HepG2 (cell line): ENCODE results near the gene EMILIN1. TPM values are rescaled to one million over a fixed set of nuclear protein-coding genes. Genes with fewer than 3 reads are reported as not detected.

Source experiments
- CEBPG ChIP-seq: IDR thresholded peaks from 2 replicates; pipeline ENCODE4 v1.6.1; 2016
- EEA1 ChIP-seq: sonication (generic); formaldehyde crosslinking; IDR thresholded peaks from 2 replicates; pipeline ENCODE4 v1.5.1; 2020; ENCODE audit warnings: mild to moderate bottlenecking, missing genetic modification reagents, borderline replicate concordance
- FOXP1 ChIP-seq, 2 experiments: fragments of 450-650 bp in 1 of 2; IDR thresholded peaks; 2 replicates each; pipeline ENCODE4 v1.6.1; 2017 to 2018; ENCODE audit warnings: antibody characterized with exemption in 1 of 2
- KDM3A ChIP-seq: IDR thresholded peaks from 2 replicates; pipeline ENCODE4 v1.6.1; 2018; ENCODE audit warnings: low read depth, missing compliant biosample characterization
- MLLT10 ChIP-seq: sonication (generic); formaldehyde crosslinking; IDR thresholded peaks from 2 replicates; pipeline ENCODE4 v1.4.0; 2020; ENCODE audit warnings: missing genetic modification reagents
- NCOR1 ChIP-seq: fragments of 200-600 bp; sonication (generic); IDR thresholded peaks from 2 replicates; pipeline ENCODE4 v1.7.0; 2017; ENCODE audit warnings: antibody characterized with exemption, low read length, borderline replicate concordance
- PHF20 ChIP-seq: sonication (generic); formaldehyde crosslinking; IDR thresholded peaks from 2 replicates; pipeline ENCODE4 v1.5.0; 2020; ENCODE audit warnings: mild to moderate bottlenecking, missing genetic modification reagents
- SP5 ChIP-seq: IDR thresholded peaks from 2 replicates; pipeline ENCODE4 v1.6.1; 2016; ENCODE audit warnings: low read depth, borderline replicate concordance
- ZBTB1 ChIP-seq: sonication (generic); formaldehyde crosslinking; IDR thresholded peaks from 2 replicates; pipeline ENCODE4 v1.4.0; 2020; ENCODE audit warnings: missing genetic modification reagents, borderline replicate concordance
- ZBTB21 ChIP-seq: sonication (generic); formaldehyde crosslinking; IDR thresholded peaks from 2 replicates; pipeline ENCODE4 v1.4.0; 2020; ENCODE audit warnings: missing genetic modification reagents
- ZEB1 ChIP-seq: IDR thresholded peaks from 2 replicates; pipeline ENCODE4 v1.6.1; 2012; ENCODE audit warnings: mild to moderate bottlenecking, low read depth, inconsistent platforms; ENCODE audit not compliant: insufficient replicate concordance
- ZNF256 ChIP-seq: sonication (generic); formaldehyde crosslinking; conservative IDR thresholded peaks from 2 replicates; pipeline ENCODE4 v1.4.0; 2020; ENCODE audit warnings: missing genetic modification reagents
- ZNF337 ChIP-seq: sonication (generic); formaldehyde crosslinking; IDR thresholded peaks from 2 replicates; pipeline ENCODE4 v1.5.1; 2020; ENCODE audit warnings: missing genetic modification reagents, low read depth, mild to moderate bottlenecking, borderline replicate concordance
- ZNF34 ChIP-seq: sonication (generic); formaldehyde crosslinking; IDR thresholded peaks from 2 replicates; pipeline ENCODE4 v1.4.0; 2020; ENCODE audit warnings: mild to moderate bottlenecking, missing genetic modification reagents, borderline replicate concordance
- ZNF431 ChIP-seq: sonication (generic); formaldehyde crosslinking; IDR thresholded peaks from 2 replicates; pipeline ENCODE4 v1.9.0; 2022; ENCODE audit warnings: missing genetic modification reagents, low read depth, mild to moderate bottlenecking, borderline replicate concordance
- ZNF501 ChIP-seq: sonication (generic); formaldehyde crosslinking; IDR thresholded peaks from 2 replicates; pipeline ENCODE4 v1.5.1; 2020; ENCODE audit warnings: mild to moderate bottlenecking, moderate library complexity, missing genetic modification reagents
- ZNF562 ChIP-seq: sonication (generic); formaldehyde crosslinking; IDR thresholded peaks from 2 replicates; pipeline ENCODE4 v1.8.0; 2022; ENCODE audit warnings: missing genetic modification reagents, borderline replicate concordance
- ZNF572 ChIP-seq: sonication (generic); formaldehyde crosslinking; IDR thresholded peaks from 2 replicates; pipeline ENCODE4 v1.5.1; 2020; ENCODE audit warnings: mild to moderate bottlenecking, missing genetic modification reagents
- polyA plus RNA-seq, 8 experiments: library from polyadenylated mRNA; depleted of rRNA in 3 of 8; stranded (reverse) in 7 of 8; unstranded in 1 of 8; fragments of >200 nt; fragmentation: Illumina TruSeq in 4 of 8; extraction: Trizol in 4 of 8; gene quantifications; 2 replicates each; pipeline versions ENCODE4 v1.2.1 to v1.2.3, GENCODE V29; 2011 to 2016; ENCODE audit warnings: low read depth in 4 of 8, missing spikeins in 1 of 8, mixed read lengths in 1 of 8; ENCODE audit not compliant: insufficient read depth in 1 of 8
- total RNA-seq, 5 experiments: library from RNA; depleted of rRNA; stranded (reverse); fragments of >200 nt; fragmentation: Illumina TruSeq; extraction: Trizol; gene quantifications; 2 replicates each; pipeline ENCODE4 v1.2.3, GENCODE V29; 2016; ENCODE audit warnings: low read depth in 1 of 5
- TF ChIP-seq, protein P1 (sequence below): sonication (generic); formaldehyde crosslinking; IDR thresholded peaks from 2 replicates; pipeline ENCODE4 v1.5.0; 2020; ENCODE audit warnings: mild to moderate bottlenecking, missing genetic modification reagents
- TF ChIP-seq, protein P2 (sequence below): sonication (generic); formaldehyde crosslinking; IDR thresholded peaks from 2 replicates; pipeline ENCODE4 v1.4.0; 2020; ENCODE audit warnings: mild to moderate bottlenecking, missing genetic modification reagents
- TF ChIP-seq, protein P3 (sequence below): IDR thresholded peaks from 2 replicates; pipeline ENCODE4 v1.6.1; 2016

EMILIN1 gene
- total and polyA plus RNA-seq, 2 of the 13 experiments (the other 11 are each of a cell fraction or from before 2014, with no cell fraction given) = 8.1 to 9.7 TPM

DNA sequence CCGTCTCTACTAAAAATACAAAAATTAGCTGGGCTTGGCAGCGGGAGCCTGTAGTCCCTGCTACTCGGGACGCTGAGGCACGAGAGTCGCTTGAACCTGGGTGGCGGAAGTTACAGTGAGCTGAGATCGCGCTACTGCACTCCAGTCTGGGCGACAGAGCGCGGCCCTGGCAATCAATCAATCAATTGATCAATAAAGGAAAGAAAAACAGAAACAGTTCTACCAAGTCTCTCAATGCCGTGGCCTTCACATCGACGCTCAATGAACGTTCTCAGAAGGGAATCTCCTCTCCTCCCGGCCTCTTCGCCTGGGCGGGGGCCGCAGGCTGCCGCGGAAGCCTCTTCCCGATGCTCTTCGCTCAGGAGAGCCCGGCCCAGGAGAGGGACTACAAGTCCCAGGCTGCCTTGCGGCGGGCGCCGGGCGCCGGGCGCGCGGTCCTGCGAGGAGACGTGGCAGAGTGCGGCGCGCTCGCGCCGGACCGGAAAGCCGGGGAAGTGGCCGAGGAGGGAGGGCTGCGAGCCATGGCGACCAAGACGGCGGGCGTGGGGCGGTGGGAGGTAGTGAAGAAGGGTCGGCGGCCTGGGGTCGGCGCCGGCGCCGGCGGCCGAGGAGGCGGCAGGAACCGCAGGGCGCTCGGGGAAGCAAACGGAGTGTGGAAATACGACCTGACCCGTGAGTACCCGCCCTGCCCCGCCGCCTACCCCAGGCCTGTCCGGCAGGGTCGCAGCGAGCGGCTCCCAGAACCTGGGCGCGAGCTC lies 45.7 kb upstream of the EMILIN1 start, which contains the start of gene TMEM214 (continued):
- TF ChIP-seq NCOR1 (no peak), PHF20 (CRISPR knock-in tag) (peak; percentile 69), ZEB1 (no peak), EEA1 (0 out of 2 replicates have a peak, but pooled peaks have one; percentile 79), ZNF431 (CRISPR knock-in tag) (peak; percentile 28; the same call in 1 of the 2 replicates), FOXP1 (IDR thresholded peaks at IDR 0.05) (no peak), FOXP1 (CRISPR knock-in tag; IDR thresholded peaks at IDR 0.05) (no peak), ZNF337 (CRISPR knock-in tag) (peak; percentile 80; the same call in 1 of the 2 replicates), ZNF572 (CRISPR knock-in tag) (no peak; the same call in 1 of the 2 replicates), ZNF562 (no peak), ZNF256 (CRISPR knock-in tag) (peak; percentile 63; the same call in 1 of the 2 replicates), MLLT10 (CRISPR knock-in tag) (no peak), KDM3A (no peak), ZBTB1 (CRISPR knock-in tag) (no peak), CEBPG (no peak), ZBTB21 (CRISPR knock-in tag) (no peak), ZNF34 (CRISPR knock-in tag) (0 out of 2 replicates have a peak, but pooled peaks have one; percentile 89), SP5 (CRISPR knock-in tag) (no peak), ZNF501 (CRISPR knock-in tag) (peak; percentile 86)
- TF ChIP-seq, protein P1, sequence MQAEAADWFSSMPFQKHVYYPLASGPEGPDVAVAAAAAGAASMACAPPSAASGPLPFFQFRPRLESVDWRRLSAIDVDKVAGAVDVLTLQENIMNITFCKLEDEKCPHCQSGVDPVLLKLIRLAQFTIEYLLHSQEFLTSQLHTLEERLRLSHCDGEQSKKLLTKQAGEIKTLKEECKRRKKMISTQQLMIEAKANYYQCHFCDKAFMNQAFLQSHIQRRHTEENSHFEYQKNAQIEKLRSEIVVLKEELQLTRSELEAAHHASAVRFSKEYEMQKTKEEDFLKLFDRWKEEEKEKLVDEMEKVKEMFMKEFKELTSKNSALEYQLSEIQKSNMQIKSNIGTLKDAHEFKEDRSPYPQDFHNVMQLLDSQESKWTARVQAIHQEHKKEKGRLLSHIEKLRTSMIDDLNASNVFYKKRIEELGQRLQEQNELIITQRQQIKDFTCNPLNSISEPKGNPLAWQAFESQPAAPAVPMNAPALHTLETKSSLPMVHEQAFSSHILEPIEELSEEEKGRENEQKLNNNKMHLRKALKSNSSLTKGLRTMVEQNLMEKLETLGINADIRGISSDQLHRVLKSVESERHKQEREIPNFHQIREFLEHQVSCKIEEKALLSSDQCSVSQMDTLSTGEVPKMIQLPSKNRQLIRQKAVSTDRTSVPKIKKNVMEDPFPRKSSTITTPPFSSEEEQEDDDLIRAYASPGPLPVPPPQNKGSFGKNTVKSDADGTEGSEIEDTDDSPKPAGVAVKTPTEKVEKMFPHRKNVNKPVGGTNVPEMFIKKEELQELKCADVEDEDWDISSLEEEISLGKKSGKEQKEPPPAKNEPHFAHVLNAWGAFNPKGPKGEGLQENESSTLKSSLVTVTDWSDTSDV (CRISPR knock-in tag) = peak; percentile 56; the same call in 1 of the 2 replicates
- TF ChIP-seq, protein P2, sequence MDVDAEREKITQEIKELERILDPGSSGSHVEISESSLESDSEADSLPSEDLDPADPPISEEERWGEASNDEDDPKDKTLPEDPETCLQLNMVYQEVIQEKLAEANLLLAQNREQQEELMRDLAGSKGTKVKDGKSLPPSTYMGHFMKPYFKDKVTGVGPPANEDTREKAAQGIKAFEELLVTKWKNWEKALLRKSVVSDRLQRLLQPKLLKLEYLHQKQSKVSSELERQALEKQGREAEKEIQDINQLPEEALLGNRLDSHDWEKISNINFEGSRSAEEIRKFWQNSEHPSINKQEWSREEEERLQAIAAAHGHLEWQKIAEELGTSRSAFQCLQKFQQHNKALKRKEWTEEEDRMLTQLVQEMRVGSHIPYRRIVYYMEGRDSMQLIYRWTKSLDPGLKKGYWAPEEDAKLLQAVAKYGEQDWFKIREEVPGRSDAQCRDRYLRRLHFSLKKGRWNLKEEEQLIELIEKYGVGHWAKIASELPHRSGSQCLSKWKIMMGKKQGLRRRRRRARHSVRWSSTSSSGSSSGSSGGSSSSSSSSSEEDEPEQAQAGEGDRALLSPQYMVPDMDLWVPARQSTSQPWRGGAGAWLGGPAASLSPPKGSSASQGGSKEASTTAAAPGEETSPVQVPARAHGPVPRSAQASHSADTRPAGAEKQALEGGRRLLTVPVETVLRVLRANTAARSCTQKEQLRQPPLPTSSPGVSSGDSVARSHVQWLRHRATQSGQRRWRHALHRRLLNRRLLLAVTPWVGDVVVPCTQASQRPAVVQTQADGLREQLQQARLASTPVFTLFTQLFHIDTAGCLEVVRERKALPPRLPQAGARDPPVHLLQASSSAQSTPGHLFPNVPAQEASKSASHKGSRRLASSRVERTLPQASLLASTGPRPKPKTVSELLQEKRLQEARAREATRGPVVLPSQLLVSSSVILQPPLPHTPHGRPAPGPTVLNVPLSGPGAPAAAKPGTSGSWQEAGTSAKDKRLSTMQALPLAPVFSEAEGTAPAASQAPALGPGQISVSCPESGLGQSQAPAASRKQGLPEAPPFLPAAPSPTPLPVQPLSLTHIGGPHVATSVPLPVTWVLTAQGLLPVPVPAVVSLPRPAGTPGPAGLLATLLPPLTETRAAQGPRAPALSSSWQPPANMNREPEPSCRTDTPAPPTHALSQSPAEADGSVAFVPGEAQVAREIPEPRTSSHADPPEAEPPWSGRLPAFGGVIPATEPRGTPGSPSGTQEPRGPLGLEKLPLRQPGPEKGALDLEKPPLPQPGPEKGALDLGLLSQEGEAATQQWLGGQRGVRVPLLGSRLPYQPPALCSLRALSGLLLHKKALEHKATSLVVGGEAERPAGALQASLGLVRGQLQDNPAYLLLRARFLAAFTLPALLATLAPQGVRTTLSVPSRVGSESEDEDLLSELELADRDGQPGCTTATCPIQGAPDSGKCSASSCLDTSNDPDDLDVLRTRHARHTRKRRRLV (CRISPR knock-in tag) = no peak
- TF ChIP-seq, protein P3, sequence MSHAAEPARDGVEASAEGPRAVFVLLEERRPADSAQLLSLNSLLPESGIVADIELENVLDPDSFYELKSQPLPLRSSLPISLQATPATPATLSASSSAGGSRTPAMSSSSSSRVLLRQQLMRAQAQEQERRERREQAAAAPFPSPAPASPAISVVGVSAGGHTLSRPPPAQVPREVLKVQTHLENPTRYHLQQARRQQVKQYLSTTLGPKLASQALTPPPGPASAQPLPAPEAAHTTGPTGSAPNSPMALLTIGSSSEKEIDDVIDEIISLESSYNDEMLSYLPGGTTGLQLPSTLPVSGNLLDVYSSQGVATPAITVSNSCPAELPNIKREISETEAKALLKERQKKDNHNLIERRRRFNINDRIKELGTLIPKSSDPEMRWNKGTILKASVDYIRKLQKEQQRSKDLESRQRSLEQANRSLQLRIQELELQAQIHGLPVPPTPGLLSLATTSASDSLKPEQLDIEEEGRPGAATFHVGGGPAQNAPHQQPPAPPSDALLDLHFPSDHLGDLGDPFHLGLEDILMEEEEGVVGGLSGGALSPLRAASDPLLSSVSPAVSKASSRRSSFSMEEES = 0 out of 2 replicates have a peak, but pooled peaks have one; percentile 42
